Measurements from ENCODE around the gene XYLT1.

The XYLT1 gene

GRCh38 chr16:17215306-17215705 is 255.5 kb downstream of the XYLT1 start:
- DNase-seq: no peak

DNA sequence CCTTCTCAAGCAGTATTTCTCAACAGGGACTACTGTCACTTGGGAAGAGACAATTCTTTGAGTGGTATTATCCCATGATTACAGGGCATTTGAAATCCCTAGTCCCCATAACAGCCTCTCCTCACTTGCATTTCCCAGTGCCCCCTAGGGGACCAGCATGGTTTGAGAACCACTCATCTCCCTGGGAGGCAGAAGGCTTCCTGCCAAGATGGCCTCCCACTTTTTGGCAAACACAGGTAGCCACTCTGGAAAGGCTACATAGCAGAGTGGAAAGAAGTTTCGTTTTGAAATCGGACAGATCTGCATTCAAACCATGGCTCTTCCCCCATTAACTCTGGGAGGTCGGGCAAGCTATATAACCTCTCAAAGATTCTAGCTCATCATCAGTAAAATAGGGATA is 256.8 kb downstream of the XYLT1 start:
- DNase-seq: no peak

DNA sequence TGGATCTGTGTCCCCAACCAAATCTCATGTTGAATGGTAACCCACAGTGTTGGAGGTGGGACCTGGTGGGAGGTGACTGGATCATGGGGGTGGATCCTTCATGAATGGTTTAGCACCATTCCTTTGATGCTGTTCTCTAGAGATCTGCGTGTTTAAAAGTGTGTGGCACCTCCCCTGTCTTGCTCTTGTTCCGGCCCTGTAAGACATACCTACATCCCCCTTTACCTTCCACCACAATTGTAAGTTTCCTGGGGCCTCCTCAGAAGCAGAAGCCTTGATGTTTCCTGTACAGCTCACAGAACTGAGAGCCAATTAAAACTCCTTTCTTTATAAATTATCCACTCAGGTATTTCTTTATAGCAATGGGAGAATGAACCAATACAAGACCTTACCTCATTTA is 257.7 kb downstream of the XYLT1 start:
- no peak for DNase-seq

- no peak for DNase-seq
Measured at GRCh38 chr16:17212606-17213005, 258.2 kb downstream of the XYLT1 start.

GRCh38 chr16:17211797-17212196 is 259.0 kb downstream of the XYLT1 start:
- DNase-seq: no peak

DNA sequence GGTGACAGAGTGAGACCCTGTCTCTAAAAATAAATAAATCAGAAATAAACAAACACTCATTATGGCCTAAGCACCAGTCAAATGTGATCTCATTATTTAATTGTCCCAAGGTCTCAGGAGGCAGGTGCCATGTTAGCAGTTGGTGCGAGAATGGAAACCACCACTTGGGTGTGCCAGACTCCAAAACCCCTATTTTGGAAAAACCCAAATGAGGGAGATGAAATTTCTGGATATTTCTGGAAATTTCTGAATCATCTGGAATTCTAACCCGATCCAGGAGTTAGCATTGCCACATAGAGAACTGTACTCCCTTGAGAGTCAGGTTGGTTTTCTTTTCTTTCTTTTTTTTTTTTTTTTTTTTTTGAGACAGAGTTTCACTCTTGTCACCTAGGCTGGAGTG is 264.0 kb downstream of the XYLT1 start:
- DNase-seq: no peak

- no peak for DNase-seq
Measured at GRCh38 chr16:17205279-17206211, 265.2 kb downstream of the XYLT1 start.

GRCh38 chr16:17204644-17205043 is 266.1 kb downstream of the XYLT1 start:
- DNase-seq: no peak

GRCh38 chr16:17204206-17204605 is 266.6 kb downstream of the XYLT1 start:
- DNase-seq: no peak

DNA sequence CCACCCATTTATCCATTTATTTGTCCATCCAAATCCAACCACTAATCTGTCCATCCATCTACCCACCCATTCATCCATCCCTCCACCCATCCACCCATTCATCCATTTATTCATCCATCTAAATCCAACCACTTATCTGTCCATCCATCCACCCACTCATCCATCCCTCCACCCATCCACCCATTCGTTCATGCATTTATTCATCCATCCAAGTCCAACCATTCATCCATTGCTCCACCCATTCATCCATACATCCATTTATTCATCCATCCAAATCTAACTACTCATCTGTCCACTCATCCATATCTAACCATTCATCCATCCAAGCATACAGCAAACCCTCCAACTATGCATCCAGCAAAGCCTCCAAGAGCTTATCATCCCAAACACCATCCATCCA is 267.3 kb downstream of the XYLT1 start:
- no peak for DNase-seq

DNA sequence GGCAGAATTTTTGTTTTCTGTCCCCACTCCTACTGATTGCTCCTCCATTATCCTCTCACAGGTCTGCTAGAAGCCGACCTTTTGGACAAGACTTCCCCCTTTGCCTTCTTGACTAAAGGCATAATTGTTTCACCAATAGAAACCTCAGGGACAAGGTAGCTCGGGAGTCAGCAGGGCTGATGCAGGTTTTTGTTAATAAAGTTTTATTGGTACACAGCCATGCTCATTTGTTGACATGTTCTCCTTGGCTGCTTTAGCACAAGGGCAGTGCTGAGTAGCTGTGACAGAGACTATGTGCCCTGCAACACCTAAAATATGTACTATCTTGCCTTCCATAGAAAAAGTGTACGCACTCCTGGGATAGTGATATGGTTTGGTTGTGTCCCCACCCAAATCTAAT is 271.6 kb downstream of the XYLT1 start:
- DNase-seq: no peak

GRCh38 chr16:17196526-17196925 is 274.2 kb downstream of the XYLT1 start:
- DNase-seq: no peak

DNA sequence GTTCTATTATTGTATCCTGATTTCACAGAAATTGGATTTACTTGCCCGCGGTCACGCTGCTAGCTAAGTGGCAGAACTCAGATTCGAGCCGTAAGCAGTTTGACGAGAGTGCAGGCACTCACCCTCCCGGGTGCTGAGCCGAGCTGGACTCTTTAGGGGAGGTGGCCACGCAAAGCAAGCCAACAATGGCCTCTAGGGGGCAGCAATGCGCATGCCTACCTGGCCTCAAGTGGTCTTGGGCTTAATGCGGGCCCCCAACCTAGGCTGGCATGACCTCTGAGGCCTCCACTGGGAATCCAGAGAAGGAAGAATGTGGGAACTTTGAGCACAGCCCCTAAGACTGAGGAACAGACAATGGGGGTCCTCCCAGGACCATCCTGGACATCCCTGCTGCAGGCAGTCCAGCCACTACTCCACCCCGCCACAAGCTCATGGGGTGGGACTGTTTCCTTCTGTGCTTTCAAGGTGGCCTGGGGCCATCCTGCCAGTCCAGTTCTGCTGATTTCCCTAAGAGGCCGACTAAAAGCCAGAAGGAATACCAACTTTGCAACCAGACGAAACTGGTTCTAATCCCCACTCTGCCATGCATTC is 276.5 kb downstream of the XYLT1 start:
- DNase-seq: no peak

DNA sequence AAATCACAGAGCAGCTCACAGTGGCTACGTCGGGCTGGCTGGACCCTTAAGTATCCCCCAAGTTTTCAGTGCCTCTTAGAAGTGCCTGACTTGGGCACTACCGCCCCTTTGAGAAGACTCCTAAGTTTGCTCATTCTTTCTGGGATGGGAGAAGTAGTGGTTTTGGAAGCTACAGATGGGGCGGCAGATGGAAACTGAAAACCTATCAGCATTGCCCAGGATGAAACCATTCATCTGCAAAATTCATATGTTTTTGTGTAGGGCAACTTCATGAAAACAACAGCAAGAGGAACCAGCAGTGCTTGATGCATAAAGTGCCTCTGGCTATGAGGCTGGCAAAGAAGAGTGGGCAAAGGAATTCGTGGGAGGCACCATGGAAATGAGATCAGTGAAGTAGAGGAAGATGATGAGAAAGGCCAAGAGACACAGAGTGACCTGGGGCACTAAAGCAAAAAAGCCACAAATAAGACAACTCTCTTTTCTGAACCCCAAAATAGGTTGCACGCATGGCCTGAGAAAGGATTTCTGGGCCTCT is 277.1 kb downstream of the XYLT1 start:
- no peak for DNase-seq

GRCh38 chr16:17184026-17184425 is 286.7 kb downstream of the XYLT1 start:
- no peak for DNase-seq

DNA sequence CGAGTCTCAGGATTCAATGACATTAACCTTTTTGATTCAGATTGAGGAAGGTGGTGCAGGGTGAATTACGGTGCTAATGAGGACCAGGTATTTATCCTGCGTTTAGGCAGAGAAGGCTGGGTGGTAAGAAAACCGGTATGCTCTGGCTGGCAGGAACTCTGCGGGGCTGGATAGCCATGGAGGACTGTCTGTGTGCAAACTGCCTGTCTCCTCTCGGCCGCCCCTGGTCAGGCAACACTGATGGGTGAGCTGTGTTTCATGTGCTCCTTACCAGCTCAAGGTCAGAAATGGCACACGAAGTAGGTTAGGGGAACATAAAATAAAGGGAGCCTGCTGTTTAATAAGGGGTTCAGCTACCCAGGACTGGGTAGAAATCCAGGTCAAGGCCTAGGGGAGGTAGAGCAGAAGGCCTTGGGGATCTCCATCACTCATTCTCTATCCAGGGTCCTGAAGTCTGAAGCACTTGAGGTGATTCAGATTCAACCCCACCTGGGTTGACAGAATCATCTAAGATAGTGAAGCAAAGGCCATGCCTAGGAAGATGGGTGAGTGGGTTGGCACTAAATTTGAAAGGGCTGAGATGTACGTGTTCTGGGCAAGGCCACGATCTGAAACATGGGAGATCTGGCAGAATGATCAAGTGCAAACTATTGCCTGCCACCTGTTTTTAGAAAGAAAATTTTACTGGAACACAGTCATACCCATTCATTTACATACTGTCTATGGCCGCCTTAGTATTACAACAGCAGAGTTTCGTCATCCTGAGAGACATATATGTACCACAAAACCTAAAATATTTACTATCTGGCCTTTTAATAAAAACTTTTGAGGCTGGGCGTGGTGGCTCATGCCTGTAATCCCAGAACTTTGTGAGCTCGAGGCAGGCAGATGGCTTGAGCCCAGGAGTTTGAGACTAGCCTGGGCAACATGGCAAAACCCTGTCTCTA is 292.5 kb downstream of the XYLT1 start:
- DNase-seq: no peak

DNA sequence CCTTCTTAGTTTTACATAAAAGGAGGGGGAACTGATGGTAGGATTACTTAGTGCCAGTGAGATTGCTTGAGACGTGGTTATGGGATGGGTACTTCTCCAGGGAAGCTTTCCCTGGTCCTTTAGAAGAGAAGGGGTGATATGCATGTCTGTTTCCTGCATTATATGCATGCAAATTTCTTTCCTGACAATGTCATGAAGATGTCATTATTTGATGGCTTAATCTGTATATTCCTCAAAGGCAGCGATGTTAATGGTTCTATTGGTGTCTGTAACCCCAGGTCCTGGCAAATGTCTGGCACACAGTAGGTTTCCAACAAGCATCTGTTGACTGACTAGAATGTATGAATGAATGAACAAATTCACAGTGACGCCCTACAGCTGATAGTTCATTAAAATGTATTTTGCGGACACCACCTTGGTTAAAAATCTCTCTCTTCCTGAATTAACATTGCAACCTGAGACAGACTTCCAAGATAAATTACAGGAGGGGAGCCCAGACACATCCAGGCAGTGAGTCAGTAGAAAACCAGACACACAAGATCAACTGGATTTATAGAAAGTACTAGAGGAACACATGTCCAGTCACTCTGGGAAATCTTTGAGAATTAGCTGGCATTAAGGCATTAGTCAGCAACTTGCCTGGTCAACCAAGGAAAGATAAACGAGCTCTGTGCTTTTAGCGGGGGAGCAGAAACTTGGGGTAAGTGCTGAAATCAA is 293.4 kb downstream of the XYLT1 start:
- DNase-seq: no peak

DNA sequence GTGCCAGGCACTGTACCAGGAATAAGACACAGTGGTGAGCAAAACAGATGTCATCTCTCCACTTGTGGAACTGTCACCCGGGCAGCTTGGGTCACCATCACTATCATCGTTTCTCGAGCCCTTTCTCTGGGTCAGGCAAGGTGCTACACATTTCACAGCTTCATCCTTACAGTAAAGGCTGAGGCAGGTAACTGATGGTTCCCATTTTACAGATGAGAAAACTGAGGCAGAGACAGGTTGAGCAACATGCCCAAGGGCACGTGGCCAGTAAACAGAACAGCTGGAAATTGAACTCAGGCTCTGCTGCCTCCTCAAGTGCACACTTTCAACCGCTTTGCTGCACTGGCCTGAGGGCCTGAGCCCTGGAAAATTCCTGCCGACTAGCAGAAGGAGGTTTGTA is 294.6 kb downstream of the XYLT1 start:
- DNase-seq: no peak

GRCh38 chr16:17173281-17173680 is 297.5 kb downstream of the XYLT1 start:
- DNase-seq: no peak

DNA sequence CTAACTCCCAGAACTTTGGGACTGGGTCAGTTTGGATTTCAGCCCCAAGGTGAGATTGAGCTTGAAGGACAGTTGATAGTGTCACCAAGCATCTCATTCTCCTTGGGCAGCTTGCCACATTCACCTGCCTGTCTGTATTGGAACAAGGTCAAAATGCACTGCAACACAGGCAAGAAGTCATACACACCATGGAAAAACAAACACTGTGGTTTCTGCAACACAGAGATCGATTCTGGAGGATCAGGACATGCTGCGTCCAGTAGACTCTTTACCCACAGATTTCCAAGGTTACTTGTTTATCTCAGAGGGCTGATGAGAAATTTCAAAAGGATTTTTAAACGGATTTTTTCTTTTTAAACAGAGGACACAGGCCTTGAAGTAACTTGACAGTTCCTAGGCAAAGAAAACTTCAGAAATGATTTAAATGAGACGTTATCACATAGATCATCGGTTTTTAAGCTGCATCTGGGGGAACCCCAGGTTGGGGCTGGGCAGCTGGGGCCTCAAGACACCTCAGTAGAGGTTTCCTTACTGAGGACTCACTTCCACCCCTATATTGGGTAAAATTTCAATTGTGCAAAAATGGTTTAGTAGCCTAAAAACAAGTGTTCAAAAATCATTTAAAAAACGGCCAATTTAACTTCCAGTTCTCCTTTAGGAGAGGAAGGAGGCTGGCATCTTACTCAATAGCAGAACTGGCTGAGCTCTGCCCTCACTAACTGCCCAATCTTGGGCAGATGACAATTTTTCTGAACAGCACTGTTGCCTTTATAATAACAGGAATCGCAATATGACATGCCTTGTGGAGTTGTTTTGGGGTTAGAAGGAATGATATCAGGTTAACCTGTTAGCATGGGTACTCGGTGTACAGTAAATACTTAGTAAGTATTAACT is 299.3 kb downstream of the XYLT1 start:
- DNase-seq: no peak

GRCh38 chr16:17170435-17170834 is 300.3 kb downstream of the XYLT1 start:
- DNase-seq: no peak
